Stimulated activated CD4-positive, alpha-beta T cell treated with anti-CD3 and anti-CD28 coated beads, Interleukin-4, amount 100 ng/mL, for 24 hours (primary cell): ENCODE data around the gene LRRC38.
"Not testable (repeated sequence)": the region's sequence is repeated elsewhere in the genome, so short reads cannot be mapped to it uniquely, and the experiment has no call there.

Source experiments
- DNase-seq: peaks from one replicate; pipeline ENCODE4 v3.0.0-alpha.2; 2020

LRRC38 gene

GRCh38 chr1:13456904-13457532 lies 56.8 kb downstream of the LRRC38 start:
- DNase-seq = no peak

GRCh38 chr1:13451399-13451965 lies 62.3 kb downstream of the LRRC38 start:
- no peak for DNase-seq

DNA sequence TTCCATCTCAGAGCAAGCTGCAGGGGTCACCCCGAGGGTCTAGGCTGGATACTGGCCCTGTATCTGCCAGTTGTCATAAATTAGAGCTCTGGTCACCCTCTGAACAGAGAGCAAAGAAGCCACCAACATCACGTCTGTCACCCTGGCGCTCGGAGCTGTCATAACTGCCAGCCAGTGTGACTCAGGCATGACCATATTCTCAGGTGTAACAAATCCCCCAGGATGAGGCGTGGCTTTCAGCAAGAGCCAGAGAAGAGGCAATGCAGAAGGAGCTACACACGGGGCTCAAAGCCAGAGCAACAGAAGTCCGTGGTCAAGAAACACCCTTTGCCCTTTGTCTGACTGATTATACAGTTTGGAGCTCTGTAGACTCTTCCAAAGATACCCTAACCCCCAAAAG lies 63.6 kb downstream of the LRRC38 start:
- no peak for DNase-seq

GRCh38 chr1:13443335-13443979 lies 70.3 kb downstream of the LRRC38 start:
- no peak for DNase-seq

DNA sequence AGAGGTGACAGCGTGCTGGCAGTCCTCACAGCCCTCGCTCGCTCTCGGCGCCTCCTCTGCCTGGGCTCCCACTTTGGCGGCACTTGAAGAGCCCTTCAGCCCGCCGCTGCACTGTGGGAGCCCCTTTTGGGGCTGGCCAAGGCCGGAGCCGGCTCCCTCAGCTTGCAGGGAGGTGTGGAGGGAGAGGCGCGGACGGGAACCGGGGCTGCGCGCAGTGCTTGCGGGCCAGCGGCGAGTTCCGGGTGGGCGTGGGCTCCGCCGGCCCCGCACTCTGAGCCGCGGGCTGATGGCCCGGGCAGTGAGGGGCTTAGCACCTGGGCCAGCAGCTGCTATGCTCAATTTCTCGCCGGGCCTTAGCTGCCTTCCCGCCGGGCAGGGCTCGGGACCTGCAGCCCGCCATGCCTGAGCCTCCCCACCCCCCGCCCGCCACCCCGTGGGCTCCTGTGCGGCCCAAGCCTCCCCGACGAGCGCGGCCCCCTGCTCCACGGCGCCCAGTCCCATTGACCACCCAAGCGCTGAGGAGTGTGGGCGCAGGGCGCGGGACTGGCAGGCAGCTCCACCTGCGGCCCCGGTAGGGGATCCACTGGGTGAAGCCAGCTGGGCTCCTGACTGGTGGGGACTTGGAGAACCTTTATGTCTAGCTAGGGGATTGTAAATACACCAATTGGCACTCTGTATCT lies 74.6 kb downstream of the LRRC38 start:
- DNase-seq = not testable (repeated sequence)

DNA sequence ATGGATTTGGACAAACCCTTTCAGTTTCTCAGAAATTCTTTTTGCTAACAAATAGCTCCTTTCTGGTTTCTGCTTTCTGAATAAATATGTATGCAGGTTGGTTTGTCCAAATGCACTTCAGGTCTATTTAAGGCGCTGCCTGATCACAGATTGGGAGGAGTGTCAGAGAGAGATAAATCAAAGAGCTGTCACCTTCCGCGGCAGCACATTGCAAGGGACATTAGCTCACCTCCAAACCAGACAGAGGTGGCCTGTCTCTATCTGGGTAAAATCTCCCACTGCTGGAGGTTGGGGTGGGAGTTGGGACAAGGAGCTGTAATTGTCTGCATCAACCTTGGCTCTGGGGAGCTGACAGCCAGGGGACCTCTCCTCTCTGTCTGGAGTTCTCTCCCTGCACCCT lies 78.3 kb downstream of the LRRC38 start:
- DNase-seq = no peak

- not testable (repeated sequence) for DNase-seq
Observed at GRCh38 chr1:13433694-13434358, 80.0 kb downstream of the LRRC38 start.

DNA sequence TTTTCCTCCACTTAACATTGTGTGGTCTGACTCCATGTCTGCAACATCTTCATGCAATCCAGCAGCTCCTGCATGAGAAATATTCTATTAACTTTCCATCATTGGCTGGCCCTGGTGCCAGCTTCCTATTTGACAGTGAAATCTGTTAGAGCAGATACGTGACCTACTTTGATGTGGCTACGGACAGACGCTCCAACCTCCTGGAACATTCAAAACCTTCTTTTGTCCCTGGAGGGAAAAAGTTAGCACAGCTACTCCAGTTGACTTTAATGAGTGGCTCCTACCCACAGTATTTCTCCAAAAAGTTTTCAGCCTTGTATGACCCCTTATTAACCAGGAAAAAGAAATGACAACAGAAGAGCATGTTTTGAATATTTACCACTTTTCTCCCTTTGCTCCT lies 81.6 kb downstream of the LRRC38 start:
- no peak for DNase-seq

DNA sequence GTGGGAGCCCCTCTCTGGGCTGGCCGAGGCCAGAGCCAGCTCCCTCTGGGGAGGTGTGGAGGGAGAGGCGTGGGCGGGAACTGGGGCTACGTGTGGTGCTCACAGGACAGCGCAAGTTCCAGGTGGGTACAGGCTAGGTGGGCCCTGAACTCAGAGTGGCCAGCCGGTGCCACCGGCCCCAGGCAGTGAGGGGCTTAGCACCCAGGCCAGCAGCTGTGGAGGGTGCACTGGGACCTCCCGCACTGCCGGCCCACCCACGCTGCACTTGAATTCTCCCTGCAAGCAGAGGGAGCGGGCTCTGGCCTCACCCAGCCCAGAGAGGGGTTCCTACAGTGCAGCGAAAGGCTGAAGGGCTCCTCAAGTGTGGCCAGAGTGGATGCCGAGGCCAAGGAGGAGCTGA lies 83.3 kb downstream of the LRRC38 start:
- no peak for DNase-seq
